NCI-H187 (cell line): ENCODE data around the gene SEC16B.
A peak's percentile ranks its signal among the peaks of the same experiment; 100 is the strongest.

Source experiments
- DNase-seq, 2 experiments: peaks; one replicate each; lab custom pipeline; 2025; lab: John Stamatoyannopoulos, UW

SEC16B gene

GRCh38 chr1:177944016-177944949 is 25.6 kb downstream of the SEC16B start:
- DNase-seq: no peak

- no peak for DNase-seq
These were observed 27.9 kb downstream of the SEC16B start for GRCh38 chr1:177941976-177942375.

- DNase-seq: no peak
These were observed 29.2 kb downstream of the SEC16B start for GRCh38 chr1:177940682-177941081.

GRCh38 chr1:177937931-177938330 is 31.9 kb downstream of the SEC16B start:
- DNase-seq: no peak

DNA sequence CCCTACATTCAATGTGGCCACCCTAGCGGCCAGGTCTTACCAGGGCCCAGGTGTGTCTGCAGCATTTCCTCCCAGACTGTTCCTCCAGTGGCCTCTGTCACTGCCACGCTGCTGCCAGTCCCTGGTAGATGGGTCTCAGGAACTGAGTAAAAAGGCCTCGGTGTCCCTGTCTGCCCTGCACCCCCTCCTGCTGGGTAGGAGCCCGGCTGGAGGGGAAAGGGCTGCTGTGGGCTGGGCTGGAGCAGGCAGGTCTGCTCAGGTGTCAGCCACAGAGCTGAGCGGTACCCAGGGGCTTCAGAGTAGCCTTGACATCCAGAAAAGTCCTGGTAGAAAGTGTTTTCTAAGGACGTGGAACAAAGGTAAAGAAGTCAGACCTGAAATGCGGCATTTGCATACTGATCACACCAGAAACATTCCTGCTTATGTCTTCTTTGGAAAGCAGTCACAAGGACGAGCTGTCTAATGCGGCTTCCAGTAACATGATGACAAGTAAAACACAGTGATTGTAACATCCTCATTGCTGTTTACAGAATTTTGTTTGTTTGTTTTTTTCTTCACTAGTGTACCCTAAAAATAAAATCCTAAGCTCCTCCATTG is 32.6 kb downstream of the SEC16B start:
- DNase-seq: no peak

DNA sequence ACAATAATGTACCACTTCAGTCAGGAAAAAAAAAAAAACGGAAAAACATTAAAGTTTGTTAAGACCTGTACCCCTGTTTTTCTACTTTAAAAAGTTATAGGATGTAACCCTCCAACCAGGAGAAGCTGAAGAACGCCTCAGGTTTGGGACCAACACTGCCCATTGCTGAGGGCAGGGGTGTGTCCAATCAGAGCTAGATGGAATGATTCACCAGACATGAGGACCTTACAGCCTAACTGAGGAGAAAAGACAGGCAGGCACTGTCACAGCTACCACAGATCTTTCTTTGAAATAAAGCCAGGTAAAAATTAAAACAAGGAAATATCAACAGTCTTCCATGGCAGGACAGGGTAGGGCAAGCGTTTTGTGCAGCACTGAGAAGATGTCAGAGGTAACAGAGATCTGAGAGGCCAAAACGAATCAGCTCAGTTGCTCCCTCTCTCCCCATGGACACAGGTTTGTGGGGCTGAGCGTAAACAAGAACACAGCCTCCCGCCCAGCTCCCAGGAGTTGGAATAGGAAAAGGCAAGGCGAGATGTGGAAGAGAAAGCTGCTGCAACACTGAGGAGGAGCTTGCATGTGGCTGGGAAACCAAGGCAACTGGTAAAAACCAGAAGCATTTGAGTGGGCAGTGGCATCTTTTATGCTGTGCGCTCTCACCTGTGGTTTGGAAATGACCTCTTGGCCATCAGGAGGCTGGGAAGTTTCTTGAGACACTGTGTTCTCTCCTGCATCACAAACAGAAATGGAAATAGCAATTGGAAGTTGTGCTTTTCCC is 34.0 kb downstream of the SEC16B start:
- no peak for DNase-seq

DNA sequence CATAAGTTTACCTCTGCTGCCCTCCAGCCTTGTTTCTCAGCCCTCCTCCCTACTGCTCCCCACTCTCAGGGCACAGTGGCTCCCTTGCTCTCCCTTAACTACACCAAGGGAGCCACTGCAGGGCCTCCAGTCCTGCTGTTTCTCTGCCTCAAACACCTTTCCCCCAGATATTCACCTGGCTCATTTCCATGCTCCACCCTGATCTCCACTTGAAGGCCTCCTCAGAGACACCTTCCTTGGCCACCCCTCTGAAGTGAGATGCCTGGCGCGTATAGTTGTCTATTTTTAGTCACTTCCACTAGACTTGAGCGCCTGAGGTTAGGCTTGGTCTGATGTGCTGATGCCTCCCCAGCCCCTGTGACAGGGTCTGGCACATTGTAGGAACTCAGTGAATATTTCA is 34.9 kb downstream of the SEC16B start:
- peak; percentile 36 to 46 for DNase-seq

GRCh38 chr1:177934461-177934860 is 35.4 kb downstream of the SEC16B start:
- no peak for DNase-seq

- no peak for DNase-seq
These were observed 36.0 kb downstream of the SEC16B start for GRCh38 chr1:177933881-177934280.

DNA sequence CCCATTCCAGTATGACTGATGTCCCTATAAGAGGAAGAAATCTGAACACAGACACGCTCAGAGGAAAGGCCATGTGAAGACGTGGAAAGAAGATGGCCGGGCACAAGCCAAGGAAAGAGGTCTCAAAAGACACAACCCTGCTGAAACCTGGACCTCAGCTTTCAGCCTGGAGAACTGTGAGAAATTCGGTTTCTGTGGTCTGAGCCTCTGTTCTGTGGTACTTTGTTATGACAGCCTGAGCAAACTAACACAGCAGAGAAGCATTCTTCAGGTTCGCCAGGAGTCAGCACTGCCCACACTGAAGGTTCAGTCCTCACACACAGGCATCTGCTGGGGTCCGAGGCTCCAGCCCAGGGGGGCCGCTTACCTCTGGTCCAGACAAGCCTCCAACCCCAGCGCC is 37.7 kb downstream of the SEC16B start:
- DNase-seq: no peak

GRCh38 chr1:177928952-177929351 is 40.9 kb downstream of the SEC16B start:
- DNase-seq: no peak

DNA sequence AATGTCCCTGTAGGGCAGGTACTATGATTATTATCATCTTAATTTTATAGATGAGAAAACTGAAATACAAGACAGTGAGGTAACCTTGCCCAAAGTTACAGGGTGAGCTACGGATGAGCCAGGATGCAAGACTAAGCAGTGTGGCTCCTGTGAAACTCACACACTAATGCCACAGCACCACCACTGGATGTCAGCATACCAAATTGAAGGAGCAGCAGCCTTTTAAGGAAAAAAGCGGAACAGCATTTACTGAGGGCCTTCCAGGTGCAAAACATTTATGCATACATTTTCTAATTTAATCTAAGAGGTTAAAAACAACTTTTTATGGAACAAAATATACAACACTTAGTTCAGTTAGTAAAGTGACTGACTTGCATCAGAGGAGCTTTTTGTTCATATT is 41.7 kb downstream of the SEC16B start:
- no peak for DNase-seq

GRCh38 chr1:177927021-177927596 is 42.7 kb downstream of the SEC16B start:
- DNase-seq: no peak

DNA sequence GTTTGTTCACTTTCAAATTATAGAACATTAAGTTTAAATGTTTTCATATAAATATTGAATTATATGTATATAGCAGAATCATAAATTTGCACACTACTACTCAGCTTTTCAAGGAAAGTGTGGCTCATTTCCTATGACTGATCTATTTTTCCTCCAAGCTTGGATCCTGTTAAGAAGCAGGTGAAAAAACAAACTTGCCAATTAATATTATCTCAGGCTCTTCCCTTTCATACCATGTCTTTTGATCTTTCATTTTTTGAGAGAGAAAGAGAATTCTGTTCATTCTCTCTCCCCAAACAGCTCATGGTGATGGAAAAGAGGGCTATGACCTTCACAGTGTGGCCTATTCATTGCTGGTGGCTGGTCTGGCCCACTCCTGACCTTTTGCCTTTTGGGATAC is 43.7 kb downstream of the SEC16B start:
- DNase-seq: no peak

DNA sequence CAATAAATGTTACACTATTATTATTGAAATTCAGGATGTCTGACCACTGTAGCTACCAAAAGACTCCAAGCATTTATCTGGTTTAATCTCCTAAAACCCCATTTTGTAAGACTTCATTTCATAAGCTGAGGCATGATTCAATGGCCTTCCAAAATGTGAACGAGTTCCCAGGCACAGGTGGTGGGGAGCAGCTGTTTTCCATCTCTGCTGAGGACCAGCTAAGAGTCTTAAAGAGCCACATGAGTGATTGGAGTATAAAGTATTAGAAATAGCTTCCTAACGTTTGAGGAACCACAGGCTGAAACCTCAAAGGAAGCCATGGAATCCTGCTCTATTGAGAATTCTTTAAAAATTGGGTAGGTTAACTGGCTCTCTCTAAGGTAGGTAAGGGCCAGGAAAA is 44.9 kb downstream of the SEC16B start:
- peak in 1 of 2 experiments; percentile 36 for DNase-seq

DNA sequence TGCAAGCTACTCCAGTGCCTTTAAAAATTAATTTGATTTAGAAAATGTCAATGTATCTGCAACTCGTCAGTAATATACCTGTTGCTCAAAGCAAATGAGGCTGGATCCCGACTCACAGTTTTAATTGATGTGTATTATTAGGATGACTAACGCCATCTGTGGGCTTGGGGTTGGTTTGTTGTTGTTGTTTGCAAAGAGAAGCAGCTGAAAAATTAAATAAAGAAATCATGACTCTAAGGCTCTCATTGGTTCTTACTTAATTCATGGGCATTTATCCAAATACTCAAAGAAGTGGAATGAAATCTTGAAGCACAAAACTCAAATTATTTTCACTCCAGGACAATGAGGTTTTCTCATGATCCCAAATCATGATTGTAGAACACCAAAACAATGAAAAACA is 46.4 kb downstream of the SEC16B start:
- no peak for DNase-seq

DNA sequence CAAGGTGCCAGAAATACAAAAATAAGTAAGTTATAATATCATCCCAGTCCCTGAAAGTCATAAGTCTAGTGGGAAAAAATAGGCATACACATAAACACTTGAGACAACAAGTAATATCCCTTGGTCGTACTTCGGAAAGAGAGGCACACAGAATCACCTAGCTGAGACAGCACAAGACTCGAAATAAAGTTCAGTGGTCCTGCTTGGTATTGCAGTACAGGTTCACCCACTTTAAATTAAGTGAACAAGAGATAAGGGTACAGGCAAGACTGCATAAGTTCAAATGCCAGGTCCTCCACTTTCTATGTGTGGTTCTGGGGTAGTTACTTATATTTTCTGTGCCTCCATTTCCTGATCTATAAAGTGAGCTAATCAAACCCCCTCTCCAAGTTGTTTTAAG is 47.6 kb downstream of the SEC16B start:
- no peak for DNase-seq

DNA sequence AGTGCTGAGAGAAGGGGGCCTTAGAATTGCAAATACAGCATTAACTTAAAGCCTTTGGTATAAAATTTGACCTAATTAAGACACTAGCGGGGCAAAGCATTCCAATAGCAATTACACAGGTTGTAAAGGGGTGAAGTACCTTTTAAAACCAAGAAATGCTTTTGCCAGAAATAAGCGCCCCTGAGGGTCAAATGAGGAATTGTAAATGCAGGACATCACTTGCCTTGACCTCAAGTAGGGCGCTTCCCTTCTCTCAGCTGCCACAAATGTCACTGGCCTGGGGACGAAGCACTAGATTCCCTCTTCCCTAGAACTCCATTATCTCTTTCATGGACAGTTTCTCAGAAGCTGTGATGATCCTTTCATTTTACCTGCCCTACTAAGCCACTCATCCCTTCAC is 48.3 kb downstream of the SEC16B start:
- DNase-seq: no peak

- DNase-seq: no peak
These were observed 49.8 kb downstream of the SEC16B start for GRCh38 chr1:177920091-177920490.

DNA sequence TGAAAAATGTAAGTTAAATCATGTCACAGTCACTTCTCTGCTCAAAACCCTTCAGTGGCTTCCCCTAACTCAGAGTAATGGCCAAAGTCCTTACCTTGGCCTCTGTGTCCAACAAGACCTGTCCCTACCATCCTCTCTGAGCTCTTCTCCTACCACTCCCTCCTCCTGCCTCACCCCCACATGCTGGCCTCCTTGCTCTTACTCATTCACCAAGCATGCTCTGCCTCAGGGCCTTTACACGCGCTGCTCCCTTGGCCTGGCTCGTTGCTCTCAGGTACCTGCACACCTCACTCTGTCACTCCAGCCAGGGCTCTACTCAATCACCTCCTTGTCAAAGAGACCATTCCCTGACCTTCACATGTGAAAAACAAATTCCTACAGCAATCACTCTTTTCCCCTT is 54.2 kb downstream of the SEC16B start:
- DNase-seq: no peak

GRCh38 chr1:177914603-177915002 is 55.3 kb downstream of the SEC16B start:
- DNase-seq: no peak

DNA sequence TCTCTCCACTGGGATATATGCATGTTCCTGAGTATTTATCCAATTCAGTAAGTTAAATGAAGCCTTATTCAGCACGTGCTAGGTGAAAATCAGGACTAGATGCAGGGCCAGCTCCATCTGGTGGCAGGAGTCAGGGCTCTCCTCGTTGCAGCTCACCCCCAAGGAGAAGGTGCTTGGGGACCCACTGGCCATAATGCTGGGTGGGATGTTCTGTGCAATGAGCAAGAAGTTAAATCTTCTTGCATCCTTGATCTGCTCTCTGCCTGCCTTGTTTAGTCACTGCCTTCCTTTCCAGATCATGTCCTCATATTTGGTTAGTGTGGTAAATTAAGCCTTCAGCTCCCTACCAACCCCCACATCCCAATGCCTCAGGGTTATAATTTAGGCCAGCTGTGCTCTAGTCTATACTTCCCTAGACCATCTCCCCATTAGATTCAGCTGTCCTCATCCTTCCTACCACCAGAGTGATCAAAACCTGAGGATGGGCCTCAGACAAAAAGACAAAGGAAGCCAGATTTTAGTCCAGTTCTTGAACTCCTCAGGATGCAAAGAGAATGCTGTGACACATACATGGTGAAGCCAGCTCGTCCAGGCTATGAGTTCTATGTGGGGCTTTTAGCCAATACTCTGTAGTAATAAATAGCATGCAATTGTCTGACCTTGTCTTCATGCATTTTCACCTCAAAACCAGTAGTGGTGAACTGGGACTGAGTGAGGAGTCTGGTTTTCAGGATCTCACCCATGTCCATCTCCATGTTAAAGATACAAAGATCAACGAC is 55.9 kb downstream of the SEC16B start:
- peak; percentile 47 to 52 for DNase-seq
